GM18520 (cell line): ENCODE measurements around the gene MICB.
A peak's percentile ranks its signal among the peaks of the same experiment; 100 is the strongest.
"Not testable (repeated sequence)": the region's sequence is repeated elsewhere in the genome, so short reads cannot be mapped to it uniquely, and the experiment has no call there.

Source experiments
- ATAC-seq: cut with Tn5 transposase; IDR thresholded peaks from one replicate; pipeline ENCODE4 v1.9.1; 2021; ENCODE audit not compliant: unreplicated experiment

MICB gene

DNA sequence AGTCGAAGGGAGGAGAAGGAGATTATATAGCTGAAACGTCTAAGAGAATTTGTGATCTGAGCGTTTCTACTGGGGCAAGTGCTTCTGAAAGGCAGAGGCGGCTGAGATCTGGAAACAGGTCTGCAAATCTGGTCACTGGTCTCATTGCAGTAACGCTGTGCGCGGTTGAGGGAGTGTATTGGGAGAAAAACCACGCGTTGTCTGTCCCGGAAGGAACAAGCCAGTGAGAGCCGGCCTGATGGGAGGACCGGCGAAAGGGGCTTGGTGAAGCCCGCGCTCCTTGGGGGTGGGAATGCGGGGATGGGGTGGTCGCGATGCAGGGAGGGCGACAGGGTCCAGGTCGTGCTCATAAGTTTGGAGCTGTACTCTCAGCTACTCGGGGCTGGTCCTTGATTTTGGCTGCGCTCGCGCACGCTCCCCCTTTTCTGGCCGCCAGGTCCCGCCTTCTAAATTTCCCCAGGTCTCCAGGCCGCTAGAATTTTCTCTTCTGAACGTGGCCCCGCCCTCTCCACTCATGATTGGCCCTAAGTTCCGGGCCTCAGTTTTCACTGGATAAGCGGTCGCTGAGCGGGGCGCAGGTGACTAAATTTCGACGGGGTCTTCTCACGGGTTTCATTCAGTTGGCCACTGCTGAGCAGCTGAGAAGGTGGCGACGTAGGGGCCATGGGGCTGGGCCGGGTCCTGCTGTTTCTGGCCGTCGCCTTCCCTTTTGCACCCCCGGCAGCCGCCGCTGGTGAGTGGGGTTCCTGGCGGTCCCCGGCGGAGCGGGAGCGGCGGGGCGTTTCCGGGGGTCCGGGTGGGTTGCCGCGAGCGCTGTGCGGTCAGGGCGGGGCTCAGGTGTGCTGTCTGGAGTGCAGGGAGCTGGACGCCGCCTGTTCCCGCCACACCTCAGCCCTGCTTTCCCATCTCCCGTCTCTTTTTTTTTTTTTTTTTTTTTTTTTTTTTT is at the start of gene MICB:
MICB (plus strand) TSS at position 615 of the 946 bp plus-strand sequence; CDS start at position 664, 49 bp downstream.
- ATAC-seq: peak; percentile 36

DNA sequence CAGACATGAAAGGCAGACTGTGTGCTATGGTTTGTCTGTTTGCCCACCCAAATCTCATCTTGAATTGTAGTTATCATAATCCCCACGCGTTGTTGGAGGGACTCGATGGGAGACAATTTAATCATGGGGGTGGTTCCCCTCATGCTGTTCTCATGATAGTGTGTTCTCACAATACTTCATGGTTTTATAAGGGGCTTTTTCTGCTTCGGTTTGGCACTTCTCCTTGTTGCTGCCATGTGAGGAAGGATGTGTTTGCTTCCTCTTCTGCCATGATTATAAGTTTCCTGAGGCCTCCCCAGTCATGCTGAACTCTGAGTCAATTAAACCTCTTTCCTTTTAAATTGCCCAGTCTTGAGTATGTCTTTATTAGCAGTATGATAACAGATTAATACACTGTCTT is 47.2 kb upstream of the MICB start:
- ATAC-seq: no peak

- no peak for ATAC-seq
Observed at GRCh38 chr6:31452859-31453258, 45.1 kb upstream of the MICB start.

- ATAC-seq: no peak
Observed at GRCh38 chr6:31453259-31453658, 44.7 kb upstream of the MICB start.

GRCh38 chr6:31459864-31460263 is 38.1 kb upstream of the MICB start:
- ATAC-seq: not testable (repeated sequence)

DNA sequence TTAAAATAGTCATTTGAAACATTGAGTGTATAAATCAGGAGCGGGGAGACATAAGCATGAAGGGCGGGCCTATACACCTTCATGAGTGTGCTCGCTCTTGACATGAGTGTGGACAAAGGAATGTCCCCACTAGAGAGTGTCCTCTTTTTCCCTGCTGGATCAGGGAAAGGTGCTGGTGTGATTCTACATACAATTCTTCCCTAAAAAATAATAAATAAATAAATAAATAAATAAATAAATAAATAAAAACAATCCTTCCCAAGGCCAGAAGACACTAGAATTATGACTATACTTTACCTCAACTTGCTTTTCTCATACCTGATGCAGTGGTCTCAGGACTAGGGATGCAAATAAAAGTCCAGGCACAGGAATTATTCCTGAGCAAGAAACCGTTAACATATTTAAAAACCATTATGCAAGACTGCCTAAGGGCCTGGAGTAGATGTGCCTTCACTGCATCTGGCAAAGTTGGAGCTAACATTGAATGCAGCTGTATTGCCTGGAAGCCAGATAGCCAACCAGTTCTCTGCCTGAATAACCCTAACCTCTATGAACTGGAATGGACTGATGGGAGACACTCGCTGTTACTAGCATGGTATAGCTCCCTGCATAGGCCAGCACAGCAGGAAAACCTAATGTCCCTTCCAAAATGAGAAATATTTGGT is 37.5 kb upstream of the MICB start:
- no peak for ATAC-seq

DNA sequence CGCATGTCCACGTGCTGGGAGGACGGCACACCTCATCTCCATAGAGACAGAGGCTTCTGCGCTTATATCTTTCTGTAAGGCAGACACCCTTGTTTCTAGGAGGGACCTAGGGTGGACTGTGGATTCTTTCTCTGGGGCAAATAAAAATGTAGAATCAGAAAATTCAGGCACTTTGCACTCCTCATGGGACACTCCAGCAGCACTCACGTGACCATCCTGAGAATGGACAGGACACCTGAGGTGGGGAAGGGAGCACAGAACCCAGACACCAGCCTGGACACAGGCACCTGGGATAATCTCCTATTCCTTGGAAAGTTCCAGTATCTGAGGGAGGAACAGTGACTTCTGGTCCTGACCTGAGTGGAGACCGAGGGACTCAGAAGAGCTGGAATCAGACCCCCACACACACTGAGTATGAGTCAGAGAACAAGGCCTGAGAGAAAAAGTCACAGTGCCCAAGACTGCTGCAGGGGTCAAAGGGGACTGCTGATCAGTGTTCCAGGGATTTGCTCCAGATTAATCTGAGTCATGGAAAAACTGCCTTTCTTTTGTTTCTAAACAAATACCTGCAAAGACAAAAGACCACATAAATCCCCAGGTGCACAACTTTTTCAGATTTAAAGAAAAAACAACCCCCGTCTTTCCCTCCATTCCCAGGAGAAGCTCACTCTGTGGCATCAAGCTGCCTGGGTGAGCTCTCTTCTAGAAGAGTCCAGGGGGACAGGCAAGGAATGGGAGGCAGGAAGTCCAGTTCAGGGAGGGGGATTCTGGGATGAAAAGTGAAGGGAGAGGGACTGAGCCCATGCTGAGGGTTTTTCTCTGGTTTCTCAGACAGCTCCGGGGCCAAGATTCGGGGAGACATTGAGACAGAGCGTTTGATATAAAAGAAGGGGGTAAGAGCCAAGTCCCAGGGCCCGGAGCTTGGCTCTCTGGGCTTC is 35.6 kb upstream of the MICB start:
- ATAC-seq: no peak

DNA sequence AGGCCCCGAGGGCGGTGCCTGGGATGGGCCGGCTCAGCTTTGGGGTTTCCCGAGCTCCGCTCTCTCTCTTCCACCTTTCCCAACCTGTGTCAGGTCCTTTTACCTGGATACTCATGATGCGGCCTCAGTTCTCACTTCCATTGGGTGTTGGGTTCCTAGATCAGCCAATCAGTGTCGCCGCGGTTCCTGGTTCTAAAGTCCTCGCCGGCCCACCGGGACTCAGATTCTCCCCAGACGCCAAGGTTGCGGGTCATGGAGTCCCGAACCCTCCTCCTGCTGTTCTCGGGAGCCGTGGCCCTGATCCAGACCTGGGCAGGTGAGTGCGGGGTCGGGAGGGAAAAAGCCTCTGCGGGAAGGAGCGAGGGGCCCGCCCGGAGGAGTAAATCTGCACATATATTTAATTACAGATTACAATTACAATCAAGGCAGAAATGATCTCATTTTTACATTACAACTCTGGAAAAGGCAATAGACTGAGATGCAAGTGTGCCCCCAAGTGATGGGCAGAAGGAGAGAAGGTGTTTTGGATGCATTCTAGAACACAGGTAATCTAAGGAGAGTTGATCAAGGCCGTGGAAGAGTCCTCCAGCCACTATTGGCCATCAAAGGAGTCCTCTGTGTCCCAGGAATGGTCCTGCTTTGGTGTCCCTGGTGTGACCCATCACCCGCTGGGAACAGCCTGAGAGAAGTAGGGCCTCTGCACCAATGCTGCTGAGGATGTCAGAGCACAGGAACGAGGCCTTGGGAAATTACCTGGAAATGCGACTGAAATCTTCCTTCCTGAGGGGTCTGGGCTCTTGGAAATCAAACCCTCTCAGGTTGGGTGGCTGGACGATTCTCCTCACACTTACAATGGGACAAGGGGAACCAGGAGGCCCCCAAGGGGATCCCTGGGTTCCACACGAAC is 34.7 kb upstream of the MICB start:
- ATAC-seq: peak; percentile 89

GRCh38 chr6:31464252-31465184 is 33.4 kb upstream of the MICB start:
- no peak for ATAC-seq

DNA sequence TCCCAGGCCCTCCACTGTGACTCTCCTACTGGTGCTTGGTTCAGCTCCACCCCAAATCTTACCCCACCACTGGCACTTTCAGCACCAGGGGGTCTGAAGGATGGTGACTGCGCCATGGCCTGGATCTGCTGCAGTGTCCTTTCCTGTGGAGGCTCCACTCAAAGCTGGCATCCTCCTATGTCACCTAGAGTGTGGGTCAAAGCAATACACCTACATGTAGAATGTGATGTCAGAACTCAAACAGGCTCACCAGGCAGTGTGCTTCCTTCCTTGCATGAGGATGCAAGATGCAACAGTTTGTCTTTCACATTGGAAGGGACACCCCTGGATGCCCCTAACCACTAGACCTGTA is 32.8 kb upstream of the MICB start:
- no peak for ATAC-seq

DNA sequence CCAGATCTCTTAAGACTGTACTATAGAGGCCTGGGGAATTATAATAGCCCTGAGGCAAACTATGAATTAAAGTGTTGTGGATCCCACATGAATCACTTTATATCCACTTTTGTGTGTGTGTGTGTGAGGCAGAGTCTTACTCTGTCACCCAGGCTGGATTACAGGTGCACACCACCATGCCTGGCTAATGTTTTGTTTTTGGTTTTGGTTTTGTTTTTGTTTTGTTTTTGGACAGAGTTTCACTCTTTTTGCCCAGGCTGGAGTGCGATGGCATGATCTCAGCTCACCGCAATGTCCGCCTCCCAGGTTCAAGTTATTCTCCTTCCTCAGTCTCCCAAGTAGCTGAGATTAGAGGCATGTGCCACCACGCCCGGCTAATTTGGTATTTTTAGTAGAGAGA is 32.2 kb upstream of the MICB start:
- ATAC-seq: no peak

DNA sequence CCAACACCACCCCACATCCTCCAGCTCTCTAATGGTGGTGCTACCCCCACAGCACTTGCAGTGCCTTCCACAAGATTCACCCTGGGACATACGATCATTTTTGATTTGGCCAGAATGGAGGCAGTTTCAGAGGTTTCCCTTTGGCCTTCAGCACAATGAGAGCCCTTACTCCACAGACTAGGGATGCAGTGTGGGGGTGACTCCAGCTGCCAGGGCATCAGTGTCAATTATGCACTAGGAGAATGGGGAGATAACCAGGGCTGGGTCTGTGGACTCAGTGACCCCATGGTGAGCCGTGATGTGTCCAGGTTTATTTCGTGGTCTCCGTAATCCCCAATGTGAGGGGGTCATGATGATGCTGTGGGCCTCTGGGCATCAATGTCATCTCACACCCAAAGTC is 31.5 kb upstream of the MICB start:
- ATAC-seq: no peak

- no peak for ATAC-seq
Observed at GRCh38 chr6:31467151-31467550, 30.8 kb upstream of the MICB start.

DNA sequence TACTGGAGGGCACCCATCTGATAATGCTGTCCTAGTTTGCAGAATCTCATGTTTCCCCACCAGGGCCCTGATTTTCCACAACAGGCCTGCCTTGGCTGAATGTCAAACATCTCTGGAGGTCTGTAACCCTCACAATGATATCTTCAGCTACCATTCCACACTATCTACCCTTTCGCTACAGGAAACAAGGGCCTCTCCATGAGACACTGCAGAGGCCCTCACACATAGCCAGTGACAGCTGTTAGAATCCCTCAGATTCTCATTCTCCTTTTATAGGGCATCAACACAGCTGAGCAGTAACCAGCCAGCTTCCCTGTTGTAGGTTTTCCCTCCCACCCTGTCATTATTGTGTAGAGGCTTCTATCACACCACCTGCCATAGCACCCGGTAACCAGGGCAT is 29.6 kb upstream of the MICB start:
- no peak for ATAC-seq

GRCh38 chr6:31470801-31471200 is 27.1 kb upstream of the MICB start:
- no peak for ATAC-seq

GRCh38 chr6:31471711-31472110 is 26.2 kb upstream of the MICB start:
- no peak for ATAC-seq

- no peak for ATAC-seq
Observed at GRCh38 chr6:31472259-31472658, 25.7 kb upstream of the MICB start.

DNA sequence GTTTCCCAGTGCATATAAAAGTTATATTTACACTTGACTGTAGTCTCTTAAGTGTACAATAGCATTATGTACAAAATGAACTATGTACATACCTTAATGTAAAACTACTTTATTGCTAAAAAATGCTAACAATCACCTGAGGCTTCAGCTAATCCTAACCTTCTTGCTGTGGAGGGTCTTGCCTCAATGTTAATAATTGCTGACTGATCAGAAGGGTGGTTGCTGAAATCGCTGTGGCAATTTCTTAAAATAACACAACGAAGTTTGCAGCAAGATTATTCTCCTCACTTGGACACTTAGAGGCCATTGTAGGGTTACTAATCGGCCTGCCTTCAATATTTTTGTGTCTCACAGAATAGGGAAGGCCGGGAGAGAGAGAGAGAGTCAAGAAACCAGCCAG is 24.7 kb upstream of the MICB start:
- ATAC-seq: no peak
